GM12891 (cell line): Measurements from ENCODE around the gene SYNDIG1.

Experiments
- PAX5 ChIP-seq: IDR thresholded peaks from 2 replicates; pipeline ENCODE4 v1.6.1; 2011; ENCODE audit warnings: low read length, moderate library complexity, mild to moderate bottlenecking; ENCODE audit not compliant: insufficient read depth, severe bottlenecking
- POLR2A ChIP-seq: IDR thresholded peaks from 2 replicates; pipeline ENCODE4 v1.6.1; 2011; ENCODE audit warnings: low read depth, low read length, control low read depth
- POLR2AphosphoS5 ChIP-seq: IDR thresholded peaks from 2 replicates; pipeline ENCODE4 v1.6.1; 2011; ENCODE audit warnings: low read depth, low read length, control low read depth
- SPI1 ChIP-seq: IDR thresholded peaks from 2 replicates; pipeline ENCODE4 v1.6.1; 2011; ENCODE audit warnings: low read depth, low read length, control low read depth
- TAF1 ChIP-seq: IDR thresholded peaks from 2 replicates; pipeline ENCODE4 v1.6.1; 2011; ENCODE audit warnings: low read depth, low read length, control low read depth

DNA sequence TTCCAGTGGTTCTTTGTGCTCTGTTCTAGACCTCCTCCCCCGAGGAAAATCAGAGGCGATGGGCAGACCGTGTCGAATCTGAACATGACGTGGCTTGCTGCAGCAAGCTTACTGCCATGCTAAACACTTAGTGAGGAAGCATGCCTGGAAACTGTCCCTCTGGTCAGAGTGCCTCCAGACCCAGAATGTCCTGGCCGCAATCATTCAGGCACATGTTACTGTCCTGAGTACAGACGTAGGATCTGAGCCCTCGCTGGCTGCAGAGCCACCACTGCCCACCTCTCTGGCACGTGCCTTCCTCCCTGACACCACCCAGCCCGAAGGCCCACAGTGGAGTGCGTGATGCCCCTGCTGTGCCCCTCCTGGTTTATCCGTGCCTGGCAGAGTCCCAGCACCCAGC is 163.6 kb downstream of the SYNDIG1 start:
- TF ChIP-seq POLR2AphosphoS5, result no peak
- no peak for TF ChIP-seq POLR2A
- no peak for TF ChIP-seq TAF1
- no peak for TF ChIP-seq SPI1
- no peak for TF ChIP-seq PAX5
